SK-N-SH treated with all-trans-retinoic acid at 6 μM for 48 hours (cell line): ENCODE results near the gene HLA-DPA1.

ENCODE experiments used
- PATZ1 ChIP-seq: fragments of 250-450 bp; sonication (Bioruptor Pico); IDR thresholded peaks from 2 replicates; pipeline ENCODE4 v1.8.0; 2020; ENCODE audit warnings: mild to moderate bottlenecking, moderate library complexity, borderline replicate concordance
- TSHZ2 ChIP-seq: fragments of 250-450 bp; sonication (Bioruptor Pico); IDR thresholded peaks from 2 replicates; pipeline ENCODE4 v1.5.0; 2020; ENCODE audit warnings: mild to moderate bottlenecking, moderate library complexity
- ZC3H10 ChIP-seq: fragments of 250-450 bp; sonication (Bioruptor Pico); IDR thresholded peaks from 2 replicates; pipeline ENCODE4 v1.5.1; 2021; ENCODE audit warnings: mild to moderate bottlenecking, moderate library complexity
- ZFP3 ChIP-seq: fragments of 250-450 bp; sonication (Bioruptor Pico); IDR thresholded peaks from 2 replicates; pipeline ENCODE4 v1.5.0; 2020; ENCODE audit warnings: mild to moderate bottlenecking, moderate library complexity
- ZFP30 ChIP-seq: fragments of 450-650 bp; formaldehyde crosslinking; IDR thresholded peaks from 2 replicates; pipeline ENCODE4 v1.5.0; 2022; ENCODE audit warnings: mild to moderate bottlenecking, moderate library complexity

- no peak for TF ChIP-seq ZC3H10 (CRISPR knock-in tag)
- no peak for TF ChIP-seq ZFP3 (CRISPR knock-in tag)
- TF ChIP-seq PATZ1 (CRISPR knock-in tag) = no peak
- no peak for TF ChIP-seq TSHZ2 (CRISPR knock-in tag)
- TF ChIP-seq ZFP30 (CRISPR knock-in tag) = no peak
Measured at GRCh38 chr6:33116417-33116816, 43.0 kb upstream of the HLA-DPA1 start.
